Osteoblast (primary cell): ENCODE results near the gene TMEM256. TPM values are rescaled to one million over a fixed set of nuclear protein-coding genes. Genes with fewer than 3 reads are reported as not detected.

Experiments
- DNase-seq: peaks from one replicate; pipeline ENCODE4 v3.0.0; 2011; ENCODE audit warnings: low spot score, mixed read lengths; ENCODE audit not compliant: insufficient read length; ENCODE audit errors: missing footprints
- H2AFZ ChIP-seq: 2 replicates; pipeline ENCODE4 v1.6.0; 2011; ENCODE audit warnings: mild to moderate bottlenecking, low read length
- H3K27ac ChIP-seq: 2 replicates; pipeline ENCODE4 v1.5.1; 2011; ENCODE audit warnings: mild to moderate bottlenecking, low read depth, low read length, moderate library complexity
- H3K27me3 ChIP-seq: 2 replicates; pipeline ENCODE4 v1.6.0; 2012; ENCODE audit warnings: mild to moderate bottlenecking, control low read depth, inconsistent platforms, low read length, moderate library complexity; ENCODE audit not compliant: insufficient read depth
- H3K36me3 ChIP-seq: 2 replicates; pipeline ENCODE4 v1.5.1; 2011; ENCODE audit warnings: mild to moderate bottlenecking, low read length, control low read depth, moderate library complexity; ENCODE audit not compliant: insufficient read depth
- H3K4me1 ChIP-seq: 2 replicates; pipeline ENCODE4 v1.5.1; 2011; ENCODE audit warnings: mild to moderate bottlenecking, low read length, control low read depth, moderate library complexity; ENCODE audit not compliant: insufficient read depth
- H3K4me2 ChIP-seq: 2 replicates; pipeline ENCODE4 v1.6.0; 2011; ENCODE audit warnings: mild to moderate bottlenecking, low read length; ENCODE audit not compliant: insufficient read depth
- H3K4me3 ChIP-seq: fragments of 200-600 bp; sonication (generic); 3 replicates; pipeline ENCODE4 v1.5.1; 2012; ENCODE audit warnings: mild to moderate bottlenecking, low read length, inconsistent platforms; ENCODE audit not compliant: insufficient read depth
- H3K79me2 ChIP-seq: 2 replicates; pipeline ENCODE4 v1.6.0; 2012; ENCODE audit warnings: mild to moderate bottlenecking, low read length, control low read depth, inconsistent platforms; ENCODE audit not compliant: insufficient read depth
- H3K9me3 ChIP-seq: 2 replicates; pipeline ENCODE4 v1.5.1; 2011; ENCODE audit warnings: low read depth, low read length, control low read depth
- H4K20me1 ChIP-seq: 2 replicates; pipeline ENCODE4 v1.6.0; 2012; ENCODE audit warnings: mild to moderate bottlenecking, low read length, control low read depth; ENCODE audit not compliant: insufficient read depth
- total RNA-seq: library from RNA; depleted of rRNA; stranded (reverse); fragments of >200 nt; gene quantifications from 2 replicates; pipeline ENCODE4 v1.2.3, GENCODE V29; 2012
- TF ChIP-seq, protein P1 (sequence below): IDR thresholded peaks from 2 replicates; pipeline ENCODE4 v1.5.1; 2011; ENCODE audit warnings: mild to moderate bottlenecking, low read depth, low read length, moderate library complexity; ENCODE audit errors: extremely low read depth

The TMEM256 gene
- total RNA-seq, 1 donor = 59.4 TPM

DNA sequence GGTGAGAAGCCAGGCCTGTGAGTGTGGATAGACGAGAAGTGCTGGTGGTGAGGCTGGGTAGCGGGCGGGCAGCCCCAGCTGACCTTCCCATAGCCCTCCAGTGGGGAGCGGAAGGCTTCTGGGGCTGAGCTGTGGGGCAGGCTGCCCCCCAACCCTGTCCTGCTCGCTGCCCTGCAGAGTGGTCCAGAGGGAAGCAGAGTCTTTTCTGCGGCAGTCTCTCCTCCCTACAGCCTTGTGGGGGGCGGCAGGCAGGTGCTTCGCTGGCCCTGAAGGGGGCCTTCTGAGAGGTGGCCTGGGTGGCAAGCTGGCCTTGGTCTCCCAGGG lies 7.5 kb upstream of the TMEM256 start:
- no peak overlapping the region for H3K4me2 ChIP-seq
- DNase-seq = no peak
- H3K27me3 ChIP-seq = no peaks in the 10 kb centered on the region
- H3K27ac ChIP-seq = no peak overlapping the region
- peaks cover 33% of the 10 kb centered on the region for H3K36me3 ChIP-seq
- H3K9me3 ChIP-seq = no peaks in the 10 kb centered on the region
- peaks cover 6% of the 10 kb centered on the region for H4K20me1 ChIP-seq
- H3K79me2 ChIP-seq = no peaks in the 10 kb centered on the region
- no peak overlapping the region for H2AFZ ChIP-seq
- no peak overlapping the region for H3K4me3 ChIP-seq
- TF ChIP-seq, protein P1, sequence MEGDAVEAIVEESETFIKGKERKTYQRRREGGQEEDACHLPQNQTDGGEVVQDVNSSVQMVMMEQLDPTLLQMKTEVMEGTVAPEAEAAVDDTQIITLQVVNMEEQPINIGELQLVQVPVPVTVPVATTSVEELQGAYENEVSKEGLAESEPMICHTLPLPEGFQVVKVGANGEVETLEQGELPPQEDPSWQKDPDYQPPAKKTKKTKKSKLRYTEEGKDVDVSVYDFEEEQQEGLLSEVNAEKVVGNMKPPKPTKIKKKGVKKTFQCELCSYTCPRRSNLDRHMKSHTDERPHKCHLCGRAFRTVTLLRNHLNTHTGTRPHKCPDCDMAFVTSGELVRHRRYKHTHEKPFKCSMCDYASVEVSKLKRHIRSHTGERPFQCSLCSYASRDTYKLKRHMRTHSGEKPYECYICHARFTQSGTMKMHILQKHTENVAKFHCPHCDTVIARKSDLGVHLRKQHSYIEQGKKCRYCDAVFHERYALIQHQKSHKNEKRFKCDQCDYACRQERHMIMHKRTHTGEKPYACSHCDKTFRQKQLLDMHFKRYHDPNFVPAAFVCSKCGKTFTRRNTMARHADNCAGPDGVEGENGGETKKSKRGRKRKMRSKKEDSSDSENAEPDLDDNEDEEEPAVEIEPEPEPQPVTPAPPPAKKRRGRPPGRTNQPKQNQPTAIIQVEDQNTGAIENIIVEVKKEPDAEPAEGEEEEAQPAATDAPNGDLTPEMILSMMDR = no peak
- H3K4me1 ChIP-seq = no peaks in the 10 kb centered on the region

DNA sequence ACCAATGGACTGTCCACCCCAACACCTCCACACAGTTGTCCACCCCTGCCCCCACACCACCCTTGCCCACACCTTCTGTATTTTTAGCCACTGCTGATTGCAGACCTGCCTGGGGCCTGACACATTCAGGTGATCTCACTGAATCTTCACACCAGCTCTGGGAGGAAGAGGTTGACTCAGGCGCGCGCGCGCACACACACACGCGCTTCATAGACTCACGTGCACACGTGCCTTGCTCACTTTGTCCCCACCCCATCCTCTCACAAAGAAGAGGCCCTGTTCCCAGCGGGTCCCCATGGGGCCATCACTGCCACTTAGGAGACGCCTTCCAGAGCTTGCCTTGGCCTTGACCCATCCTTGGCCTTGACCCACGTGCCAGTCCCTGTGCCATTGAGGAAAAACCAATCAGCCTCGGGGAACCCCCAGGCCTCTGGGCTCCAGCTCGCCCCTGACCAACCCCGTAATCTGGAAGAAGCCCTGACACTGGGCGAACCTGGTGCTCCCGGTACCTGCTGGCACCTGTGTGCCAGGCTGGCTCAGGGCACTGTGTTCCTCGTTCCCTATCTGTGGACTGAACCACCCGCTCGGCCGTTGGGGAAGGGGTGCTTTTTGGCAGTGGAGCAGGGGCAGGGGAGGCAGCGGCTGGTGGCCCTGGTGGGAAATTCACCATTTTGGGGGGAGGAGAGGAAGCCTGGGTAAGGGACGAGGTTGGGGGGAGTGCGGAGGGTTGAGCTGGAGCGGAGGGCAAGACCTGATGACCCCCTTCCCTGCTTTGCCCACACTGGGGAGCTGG lies 6.9 kb upstream of the TMEM256 start:
- DNase-seq = no peak
- H3K27ac ChIP-seq = no peak overlapping the region
- H3K27me3 ChIP-seq = no peaks in the 10 kb centered on the region
- no peak overlapping the region for H3K4me2 ChIP-seq
- H2AFZ ChIP-seq = no peak overlapping the region
- H3K36me3 ChIP-seq = peaks cover 33% of the 10 kb centered on the region
- no peaks in the 10 kb centered on the region for H3K9me3 ChIP-seq
- no peaks in the 10 kb centered on the region for H3K79me2 ChIP-seq
- H4K20me1 ChIP-seq = peaks cover 6% of the 10 kb centered on the region
- peaks cover 5% of the 10 kb centered on the region for H3K4me1 ChIP-seq
- TF ChIP-seq, protein P1 = no peak
- H3K4me3 ChIP-seq = no peak overlapping the region

DNA sequence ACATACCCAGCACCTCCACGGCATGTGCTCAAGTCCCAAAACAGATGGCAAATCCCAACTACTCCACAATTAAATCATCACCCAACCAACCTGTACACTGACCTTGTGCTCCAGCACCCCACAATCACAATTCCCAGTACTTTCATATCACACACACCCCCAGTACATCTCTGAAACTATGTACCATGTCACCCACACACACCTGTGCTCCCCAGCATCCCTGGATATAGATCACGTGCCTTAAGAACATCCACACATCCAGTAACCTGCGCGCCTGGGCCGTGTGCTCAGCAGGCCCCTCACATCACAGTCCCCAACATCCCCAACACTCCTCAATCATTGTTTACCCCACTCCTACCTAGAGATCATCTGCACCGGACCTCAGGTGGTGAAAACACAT lies 5.8 kb upstream of the TMEM256 start:
- Histone ChIP-seq H3K79me2 (peaks cover 3% of the 10 kb centered on the region), H2AFZ (no peak overlapping the region), H3K36me3 (peaks cover 24% of the 10 kb centered on the region), H3K4me1 (peaks cover 5% of the 10 kb centered on the region), H3K4me3 (no peak overlapping the region), H3K9me3 (no peaks in the 10 kb centered on the region), H3K27ac (no peak overlapping the region), H3K27me3 (no peaks in the 10 kb centered on the region), H3K4me2 (no peak overlapping the region), H4K20me1 (peaks cover 6% of the 10 kb centered on the region)
- TF ChIP-seq, protein P1 = no peak
- no peak for DNase-seq

DNA sequence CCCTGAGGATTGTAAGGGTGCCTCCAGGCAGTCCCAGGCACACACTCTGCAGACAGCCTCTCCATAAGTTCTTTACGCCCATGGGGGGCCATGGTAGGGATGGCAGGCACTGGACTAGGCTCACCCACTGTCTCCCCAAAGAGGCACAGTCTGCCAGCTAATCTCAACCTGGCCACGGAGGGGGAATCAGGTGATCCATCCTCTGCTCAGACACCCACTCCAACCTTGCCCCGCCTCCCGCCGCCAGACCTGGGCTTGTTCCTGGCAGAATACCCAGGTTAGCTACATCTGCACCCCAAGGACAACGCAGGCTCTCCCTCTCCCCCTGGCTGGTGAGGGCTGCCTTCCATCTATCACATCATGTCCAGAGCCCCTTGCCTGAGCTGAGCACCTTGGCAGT lies 5.0 kb upstream of the TMEM256 start:
- Histone ChIP-seq H3K27me3 (no peaks in the 10 kb centered on the region), H3K79me2 (peaks cover 3% of the 10 kb centered on the region), H4K20me1 (peaks cover 6% of the 10 kb centered on the region), H3K9me3 (no peaks in the 10 kb centered on the region), H3K27ac (no peak overlapping the region), H2AFZ (no peak overlapping the region), H3K4me3 (no peak overlapping the region), H3K4me1 (peaks cover 5% of the 10 kb centered on the region), H3K36me3 (peaks cover 22% of the 10 kb centered on the region), H3K4me2 (no peak overlapping the region)
- TF ChIP-seq, protein P1 = no peak
- DNase-seq = no peak
